HepG2 (cell line): Measurements from ENCODE around the gene RAB34. TPM values are rescaled to one million over a fixed set of nuclear protein-coding genes. Genes with fewer than 3 reads are reported as not detected.

Source experiments
- ARNT2 ChIP-seq: sonication (generic); formaldehyde crosslinking; IDR thresholded peaks from 2 replicates; pipeline ENCODE4 v1.8.0; 2022; ENCODE audit warnings: mild to moderate bottlenecking, low read depth, missing genetic modification reagents, moderate library complexity
- ATM ChIP-seq: fragments of 450-650 bp; IDR thresholded peaks from 2 replicates; pipeline ENCODE4 v1.7.1; 2017; ENCODE audit warnings: mild to moderate bottlenecking, borderline replicate concordance
- GATAD2A ChIP-seq: IDR thresholded peaks from 2 replicates; pipeline ENCODE4 v1.6.1; 2016
- GZF1 ChIP-seq: sonication (generic); formaldehyde crosslinking; IDR thresholded peaks from 2 replicates; pipeline ENCODE4 v1.5.1; 2020; ENCODE audit warnings: mild to moderate bottlenecking, missing genetic modification reagents
- KMT2A ChIP-seq: sonication (generic); formaldehyde crosslinking; IDR thresholded peaks from 2 replicates; pipeline ENCODE4 v1.4.0; 2020; ENCODE audit warnings: missing genetic modification reagents
- PRMT3 ChIP-seq: sonication (generic); formaldehyde crosslinking; IDR thresholded peaks from 2 replicates; pipeline ENCODE4 v1.8.1; 2022; ENCODE audit warnings: low read depth, mild to moderate bottlenecking, moderate library complexity, missing genetic modification reagents, borderline replicate concordance
- SOX6 ChIP-seq, 2 experiments: fragments of 450-650 bp in 1 of 2; sonication (generic) in 1 of 2; formaldehyde crosslinking in 1 of 2; IDR thresholded peaks; 2 replicates each; pipeline versions ENCODE4 v1.4.0 to v1.6.1; 2017 to 2020; ENCODE audit warnings: antibody characterized with exemption in 1 of 2, mild to moderate bottlenecking in 1 of 2, missing genetic modification reagents in 1 of 2
- SP5 ChIP-seq: IDR thresholded peaks from 2 replicates; pipeline ENCODE4 v1.6.1; 2016; ENCODE audit warnings: low read depth, borderline replicate concordance
- SSRP1 ChIP-seq: IDR thresholded peaks from 2 replicates; pipeline ENCODE4 v1.6.1; 2016; ENCODE audit warnings: control low read depth
- ZNF24 ChIP-seq: fragments of 450-650 bp; IDR thresholded peaks from 2 replicates; pipeline ENCODE4 v1.6.1; 2017; ENCODE audit warnings: antibody characterized with exemption, mild to moderate bottlenecking
- ZNF326 ChIP-seq: sonication (generic); formaldehyde crosslinking; IDR thresholded peaks from 2 replicates; pipeline ENCODE4 v1.4.0; 2020; ENCODE audit warnings: missing genetic modification reagents, borderline replicate concordance
- ZNF44 ChIP-seq: sonication (generic); formaldehyde crosslinking; IDR thresholded peaks from 2 replicates; pipeline ENCODE4 v1.5.1; 2020; ENCODE audit warnings: mild to moderate bottlenecking, missing genetic modification reagents
- ZNF546 ChIP-seq: sonication (generic); formaldehyde crosslinking; conservative IDR thresholded peaks from 2 replicates; pipeline ENCODE4 v1.8.1; 2023; ENCODE audit warnings: mild to moderate bottlenecking, missing genetic modification reagents
- ZNF749 ChIP-seq: sonication (generic); formaldehyde crosslinking; IDR thresholded peaks from 2 replicates; pipeline ENCODE4 v1.8.0; 2022; ENCODE audit warnings: mild to moderate bottlenecking, missing genetic modification reagents, moderate library complexity, borderline replicate concordance
- polyA plus RNA-seq, 8 experiments: library from polyadenylated mRNA; depleted of rRNA in 3 of 8; stranded (reverse) in 7 of 8; unstranded in 1 of 8; fragments of >200 nt; fragmentation: Illumina TruSeq in 4 of 8; extraction: Trizol in 4 of 8; gene quantifications; 2 replicates each; pipeline versions ENCODE4 v1.2.1 to v1.2.3, GENCODE V29; 2011 to 2016; ENCODE audit warnings: low read depth in 4 of 8, missing spikeins in 1 of 8, mixed read lengths in 1 of 8; ENCODE audit not compliant: insufficient read depth in 1 of 8
- total RNA-seq, 5 experiments: library from RNA; depleted of rRNA; stranded (reverse); fragments of >200 nt; fragmentation: Illumina TruSeq; extraction: Trizol; gene quantifications; 2 replicates each; pipeline ENCODE4 v1.2.3, GENCODE V29; 2016; ENCODE audit warnings: low read depth in 1 of 5
- TF ChIP-seq, protein P1 (sequence below): sonication (generic); formaldehyde crosslinking; IDR thresholded peaks from 2 replicates; pipeline ENCODE4 v1.5.1; 2020; ENCODE audit warnings: missing genetic modification reagents, mild to moderate bottlenecking, borderline replicate concordance
- TF ChIP-seq, protein P2 (sequence below): IDR thresholded peaks from 2 replicates; pipeline ENCODE4 v1.4.0; 2020; ENCODE audit warnings: mild to moderate bottlenecking, missing genetic modification reagents
- TF ChIP-seq, protein P3 (sequence below): IDR thresholded peaks from 2 replicates; pipeline ENCODE4 v1.6.1; 2016; ENCODE audit warnings: missing biosample characterization, missing genetic modification reagents, low read depth
- TF ChIP-seq, protein P4 (sequence below): sonication (generic); formaldehyde crosslinking; IDR thresholded peaks from 2 replicates; pipeline ENCODE4 v1.9.0; 2021; ENCODE audit warnings: missing genetic modification reagents, borderline replicate concordance
- TF ChIP-seq, protein P5 (sequence below): conservative IDR thresholded peaks from 2 replicates; pipeline ENCODE4 v1.6.1; 2018; ENCODE audit warnings: missing genetic modification reagents

RAB34 gene
- total and polyA plus RNA-seq, 2 of the 13 experiments (the other 11 are each of a cell fraction or from before 2014, with no cell fraction given): 0.49 TPM; not detected in 1

DNA sequence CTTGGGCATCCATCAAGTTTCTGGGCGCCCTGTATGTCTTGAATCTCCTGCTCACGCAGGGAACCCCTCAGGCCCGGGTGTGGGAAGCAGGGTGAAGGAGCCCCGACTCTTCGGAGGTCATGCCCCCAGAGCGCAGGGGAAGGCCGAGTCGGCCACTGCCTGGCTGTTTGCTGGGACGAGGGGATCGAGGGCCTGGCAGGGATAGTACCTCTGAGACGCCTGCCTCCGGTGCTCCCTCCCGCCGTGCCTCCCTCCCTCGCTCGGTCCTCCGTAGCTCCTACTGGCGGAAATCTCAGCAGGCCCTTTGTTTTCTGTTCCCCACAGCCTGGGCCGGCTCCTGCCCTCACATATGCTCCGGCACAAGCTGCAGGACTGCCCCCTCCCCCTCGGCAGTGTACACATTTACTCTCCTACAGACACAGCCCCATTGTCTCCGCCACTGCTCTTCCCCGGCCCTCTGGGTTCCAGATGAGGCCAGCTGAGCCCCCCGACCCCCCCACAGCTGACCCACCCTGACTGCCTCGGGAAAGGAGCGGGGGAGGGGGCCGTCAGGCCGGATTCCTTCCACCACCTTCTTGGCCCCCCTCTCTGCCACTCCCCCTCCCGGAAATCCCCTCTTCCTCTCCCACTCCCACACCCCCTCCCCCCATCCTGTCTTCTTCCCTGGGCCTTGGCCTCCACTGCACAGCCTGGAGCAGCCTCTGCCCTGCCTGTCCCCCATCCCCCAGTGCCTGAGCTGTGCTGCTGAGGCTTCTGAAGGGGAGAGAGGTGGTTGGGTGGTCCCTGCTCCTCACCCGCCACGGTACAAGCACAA, 27.5 kb upstream of the RAB34 start (continued):
- TF ChIP-seq PRMT3 (no peak), ZNF546 (CRISPR knock-in tag) (no peak), ATM (no peak), KMT2A (CRISPR knock-in tag) (no peak), ZNF44 (CRISPR knock-in tag) (no peak), ZNF326 (CRISPR knock-in tag) (no peak), SSRP1 (CRISPR knock-in tag) (0 out of 2 replicates have a peak, but pooled peaks have one; percentile 36), ZNF24 (no peak), GZF1 (CRISPR knock-in tag) (0 out of 2 replicates have a peak, but pooled peaks have one; percentile 24), ARNT2 (peak; percentile 69; the same call in 1 of the 2 replicates), SOX6 (IDR thresholded peaks at IDR 0.05) (no peak), SOX6 (CRISPR knock-in tag; IDR thresholded peaks at IDR 0.05) (peak; percentile 83), ZNF749 (no peak), GATAD2A (CRISPR knock-in tag) (0 out of 2 replicates have a peak, but pooled peaks have one; percentile 43), SP5 (CRISPR knock-in tag) (peak; percentile 61)
- TF ChIP-seq, protein P1, sequence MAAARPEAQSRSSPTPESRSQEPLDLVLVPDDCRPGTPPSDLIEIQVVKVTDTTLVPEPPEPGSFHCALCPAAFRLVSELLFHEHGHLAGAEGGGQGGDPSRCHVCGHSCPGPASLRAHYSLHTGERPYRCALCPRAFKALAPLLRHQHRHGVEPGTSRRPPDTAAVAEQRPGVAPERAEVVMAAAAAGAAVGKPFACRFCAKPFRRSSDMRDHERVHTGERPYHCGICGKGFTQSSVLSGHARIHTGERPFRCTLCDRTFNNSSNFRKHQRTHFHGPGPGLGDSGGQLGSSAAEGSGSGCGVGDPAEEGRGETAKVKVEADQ (CRISPR knock-in tag): no peak
- TF ChIP-seq, protein P2, sequence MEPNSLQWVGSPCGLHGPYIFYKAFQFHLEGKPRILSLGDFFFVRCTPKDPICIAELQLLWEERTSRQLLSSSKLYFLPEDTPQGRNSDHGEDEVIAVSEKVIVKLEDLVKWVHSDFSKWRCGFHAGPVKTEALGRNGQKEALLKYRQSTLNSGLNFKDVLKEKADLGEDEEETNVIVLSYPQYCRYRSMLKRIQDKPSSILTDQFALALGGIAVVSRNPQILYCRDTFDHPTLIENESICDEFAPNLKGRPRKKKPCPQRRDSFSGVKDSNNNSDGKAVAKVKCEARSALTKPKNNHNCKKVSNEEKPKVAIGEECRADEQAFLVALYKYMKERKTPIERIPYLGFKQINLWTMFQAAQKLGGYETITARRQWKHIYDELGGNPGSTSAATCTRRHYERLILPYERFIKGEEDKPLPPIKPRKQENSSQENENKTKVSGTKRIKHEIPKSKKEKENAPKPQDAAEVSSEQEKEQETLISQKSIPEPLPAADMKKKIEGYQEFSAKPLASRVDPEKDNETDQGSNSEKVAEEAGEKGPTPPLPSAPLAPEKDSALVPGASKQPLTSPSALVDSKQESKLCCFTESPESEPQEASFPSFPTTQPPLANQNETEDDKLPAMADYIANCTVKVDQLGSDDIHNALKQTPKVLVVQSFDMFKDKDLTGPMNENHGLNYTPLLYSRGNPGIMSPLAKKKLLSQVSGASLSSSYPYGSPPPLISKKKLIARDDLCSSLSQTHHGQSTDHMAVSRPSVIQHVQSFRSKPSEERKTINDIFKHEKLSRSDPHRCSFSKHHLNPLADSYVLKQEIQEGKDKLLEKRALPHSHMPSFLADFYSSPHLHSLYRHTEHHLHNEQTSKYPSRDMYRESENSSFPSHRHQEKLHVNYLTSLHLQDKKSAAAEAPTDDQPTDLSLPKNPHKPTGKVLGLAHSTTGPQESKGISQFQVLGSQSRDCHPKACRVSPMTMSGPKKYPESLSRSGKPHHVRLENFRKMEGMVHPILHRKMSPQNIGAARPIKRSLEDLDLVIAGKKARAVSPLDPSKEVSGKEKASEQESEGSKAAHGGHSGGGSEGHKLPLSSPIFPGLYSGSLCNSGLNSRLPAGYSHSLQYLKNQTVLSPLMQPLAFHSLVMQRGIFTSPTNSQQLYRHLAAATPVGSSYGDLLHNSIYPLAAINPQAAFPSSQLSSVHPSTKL (CRISPR knock-in tag): peak; percentile 56; the same call in 1 of the 2 replicates
- TF ChIP-seq, protein P3, sequence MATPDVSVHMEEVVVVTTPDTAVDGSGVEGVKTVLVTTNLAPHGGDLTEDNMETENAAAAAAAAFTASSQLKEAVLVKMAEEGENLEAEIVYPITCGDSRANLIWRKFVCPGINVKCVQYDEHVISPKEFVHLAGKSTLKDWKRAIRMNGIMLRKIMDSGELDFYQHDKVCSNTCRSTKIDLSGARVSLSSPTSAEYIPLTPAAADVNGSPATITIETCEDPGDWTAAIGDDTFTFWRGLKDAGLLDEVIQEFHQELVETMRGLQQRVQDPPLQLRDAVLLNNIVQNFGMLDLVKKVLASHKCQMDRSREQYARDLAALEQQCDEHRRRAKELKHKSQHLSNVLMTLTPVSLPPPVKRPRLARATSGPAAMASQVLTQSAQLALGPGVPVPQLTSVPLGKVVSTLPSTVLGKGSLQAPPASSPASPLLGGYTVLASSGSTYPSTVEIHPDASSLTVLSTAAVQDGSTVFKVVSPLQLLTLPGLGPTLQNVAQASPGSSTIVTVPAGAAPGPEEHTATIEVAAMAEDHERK (CRISPR knock-in tag): no peak
- TF ChIP-seq, protein P4, sequence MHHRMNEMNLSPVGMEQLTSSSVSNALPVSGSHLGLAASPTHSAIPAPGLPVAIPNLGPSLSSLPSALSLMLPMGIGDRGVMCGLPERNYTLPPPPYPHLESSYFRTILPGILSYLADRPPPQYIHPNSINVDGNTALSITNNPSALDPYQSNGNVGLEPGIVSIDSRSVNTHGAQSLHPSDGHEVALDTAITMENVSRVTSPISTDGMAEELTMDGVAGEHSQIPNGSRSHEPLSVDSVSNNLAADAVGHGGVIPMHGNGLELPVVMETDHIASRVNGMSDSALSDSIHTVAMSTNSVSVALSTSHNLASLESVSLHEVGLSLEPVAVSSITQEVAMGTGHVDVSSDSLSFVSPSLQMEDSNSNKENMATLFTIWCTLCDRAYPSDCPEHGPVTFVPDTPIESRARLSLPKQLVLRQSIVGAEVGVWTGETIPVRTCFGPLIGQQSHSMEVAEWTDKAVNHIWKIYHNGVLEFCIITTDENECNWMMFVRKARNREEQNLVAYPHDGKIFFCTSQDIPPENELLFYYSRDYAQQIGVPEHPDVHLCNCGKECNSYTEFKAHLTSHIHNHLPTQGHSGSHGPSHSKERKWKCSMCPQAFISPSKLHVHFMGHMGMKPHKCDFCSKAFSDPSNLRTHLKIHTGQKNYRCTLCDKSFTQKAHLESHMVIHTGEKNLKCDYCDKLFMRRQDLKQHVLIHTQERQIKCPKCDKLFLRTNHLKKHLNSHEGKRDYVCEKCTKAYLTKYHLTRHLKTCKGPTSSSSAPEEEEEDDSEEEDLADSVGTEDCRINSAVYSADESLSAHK: no peak
- TF ChIP-seq, protein P5, sequence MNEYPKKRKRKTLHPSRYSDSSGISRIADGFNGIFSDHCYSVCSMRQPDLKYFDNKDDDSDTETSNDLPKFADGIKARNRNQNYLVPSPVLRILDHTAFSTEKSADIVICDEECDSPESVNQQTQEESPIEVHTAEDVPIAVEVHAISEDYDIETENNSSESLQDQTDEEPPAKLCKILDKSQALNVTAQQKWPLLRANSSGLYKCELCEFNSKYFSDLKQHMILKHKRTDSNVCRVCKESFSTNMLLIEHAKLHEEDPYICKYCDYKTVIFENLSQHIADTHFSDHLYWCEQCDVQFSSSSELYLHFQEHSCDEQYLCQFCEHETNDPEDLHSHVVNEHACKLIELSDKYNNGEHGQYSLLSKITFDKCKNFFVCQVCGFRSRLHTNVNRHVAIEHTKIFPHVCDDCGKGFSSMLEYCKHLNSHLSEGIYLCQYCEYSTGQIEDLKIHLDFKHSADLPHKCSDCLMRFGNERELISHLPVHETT (CRISPR knock-in tag): 0 out of 2 replicates have a peak, but pooled peaks have one; percentile 59
